Left renal cortex interstitium (tissue), 4 donors: ENCODE results near the gene UBIAD1. TPM values are rescaled to one million over a fixed set of nuclear protein-coding genes. Genes with fewer than 3 reads are reported as not detected.

ENCODE experiments used
- DNase-seq, 4 donors: peaks; one replicate each; pipeline ENCODE4 v3.0.0-alpha.2; 2013; ENCODE audit warnings: low read depth in 4 of 4, low spot score in 2 of 4, missing footprints in 1 of 4
- polyA plus RNA-seq, 4 donors: library from polyadenylated mRNA; unstranded; fragments of 120-200 nt; gene quantifications; one replicate each; pipeline ENCODE4 v1.2.1, GENCODE V29; 2013; ENCODE audit not compliant: insufficient read length in 4 of 4

Gene UBIAD1
- polyA plus RNA-seq, 4 donors, result 14.8 to 19.1 (median 16.5) TPM

GRCh38 chr1:11308699-11309224 lies 35.8 kb downstream of the UBIAD1 start:
- no peak for DNase-seq

GRCh38 chr1:11309385-11309784 lies 36.4 kb downstream of the UBIAD1 start:
- no peak for DNase-seq

- no peak for DNase-seq
Measured at GRCh38 chr1:11311816-11312755, 39.1 kb downstream of the UBIAD1 start.

GRCh38 chr1:11314959-11315358 lies 42.0 kb downstream of the UBIAD1 start:
- no peak for DNase-seq

- DNase-seq, result no peak
Measured at GRCh38 chr1:11316701-11317100, 43.7 kb downstream of the UBIAD1 start.

- DNase-seq, result no peak
Measured at GRCh38 chr1:11318982-11319381, 46.0 kb downstream of the UBIAD1 start.

GRCh38 chr1:11320153-11320936 lies 47.3 kb downstream of the UBIAD1 start:
- DNase-seq, result no peak

GRCh38 chr1:11321656-11322491 lies 48.9 kb downstream of the UBIAD1 start:
- no peak for DNase-seq

DNA sequence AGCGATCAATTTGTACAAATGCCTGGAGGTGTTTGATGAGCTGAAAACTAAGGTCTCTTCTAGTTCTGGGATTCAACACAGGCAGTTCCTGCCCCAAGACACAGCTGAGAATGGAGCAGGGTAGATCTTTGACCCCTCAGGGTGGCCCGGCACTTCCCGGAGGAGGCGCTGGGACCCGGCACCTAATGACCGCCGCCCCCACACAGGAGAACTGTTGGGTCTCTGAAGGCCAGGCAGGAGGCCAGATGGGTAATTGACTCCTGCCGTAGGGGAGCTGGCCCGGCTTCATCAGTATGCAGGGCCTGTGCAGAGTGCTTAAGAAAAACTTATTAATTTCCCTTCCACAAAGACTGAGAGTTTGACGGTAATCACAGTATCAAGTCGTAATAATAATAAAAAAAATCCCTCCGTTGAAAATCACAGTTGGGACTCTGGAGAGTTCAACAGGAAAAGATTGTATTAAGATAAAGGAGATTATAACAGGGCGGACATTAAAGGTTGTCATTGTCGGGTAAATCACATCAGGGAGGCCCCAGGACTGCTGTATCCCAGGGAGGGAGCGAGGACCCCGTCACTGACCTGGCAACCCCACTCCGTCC lies 51.7 kb downstream of the UBIAD1 start:
- DNase-seq, result no peak

- no peak for DNase-seq
Measured at GRCh38 chr1:11326070-11326469, 53.1 kb downstream of the UBIAD1 start.

- no peak for DNase-seq
Measured at GRCh38 chr1:11328444-11328843, 55.4 kb downstream of the UBIAD1 start.

DNA sequence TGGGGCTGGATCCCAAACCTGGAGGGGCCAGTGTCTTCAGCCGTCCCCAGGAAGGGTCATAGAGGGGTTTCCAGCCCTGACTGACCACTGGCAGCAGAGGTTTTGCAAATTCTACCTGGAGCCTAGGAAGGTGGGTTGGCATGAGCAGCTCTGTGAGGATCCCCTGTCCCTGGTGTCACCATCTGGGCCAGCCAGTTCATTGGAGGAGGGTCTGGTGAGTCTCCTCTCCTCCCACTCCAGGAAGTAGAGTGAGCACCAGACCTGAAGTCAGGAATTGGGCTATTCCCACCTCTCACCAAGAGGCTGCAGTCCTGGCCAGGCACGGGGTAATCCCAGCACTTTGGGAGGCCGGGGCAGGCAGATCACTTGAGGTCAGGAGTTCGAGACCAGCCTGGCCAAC lies 57.4 kb downstream of the UBIAD1 start:
- no peak for DNase-seq

- DNase-seq, result no peak
Measured at GRCh38 chr1:11331036-11331944, 58.3 kb downstream of the UBIAD1 start.

DNA sequence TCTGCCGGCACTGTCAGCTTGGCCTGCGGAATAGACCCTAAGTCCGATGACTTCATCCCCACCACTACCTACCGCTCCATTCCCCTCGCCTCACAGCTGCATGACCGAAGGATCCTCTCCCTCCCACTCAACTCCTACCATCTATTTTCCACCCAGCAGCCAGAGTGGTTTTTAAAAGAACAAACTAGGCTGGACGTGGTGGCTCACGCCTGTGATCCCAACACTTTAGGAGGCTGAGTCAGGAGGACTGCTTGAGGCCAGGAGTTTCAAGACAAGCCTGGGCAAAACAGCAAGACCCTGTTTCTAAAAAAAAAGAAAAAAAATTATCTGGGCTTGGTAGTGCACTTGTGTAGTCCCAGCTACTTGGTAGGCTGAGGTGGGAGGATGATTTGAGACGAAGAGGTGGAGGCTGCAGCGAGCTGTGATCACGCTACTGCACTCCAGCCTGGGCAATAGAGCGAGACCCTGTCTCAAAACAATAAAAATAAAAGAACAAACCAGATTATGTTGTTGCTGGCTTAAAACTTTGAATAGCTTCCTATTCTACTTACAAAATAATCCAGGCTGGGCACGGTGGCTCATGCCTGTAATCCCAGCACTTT lies 59.0 kb downstream of the UBIAD1 start:
- DNase-seq, result no peak

- no peak for DNase-seq
Measured at GRCh38 chr1:11333631-11334030, 60.6 kb downstream of the UBIAD1 start.

- DNase-seq, result no peak
Measured at GRCh38 chr1:11334261-11334804, 61.3 kb downstream of the UBIAD1 start.

GRCh38 chr1:11334821-11335220 lies 61.8 kb downstream of the UBIAD1 start:
- no peak for DNase-seq

DNA sequence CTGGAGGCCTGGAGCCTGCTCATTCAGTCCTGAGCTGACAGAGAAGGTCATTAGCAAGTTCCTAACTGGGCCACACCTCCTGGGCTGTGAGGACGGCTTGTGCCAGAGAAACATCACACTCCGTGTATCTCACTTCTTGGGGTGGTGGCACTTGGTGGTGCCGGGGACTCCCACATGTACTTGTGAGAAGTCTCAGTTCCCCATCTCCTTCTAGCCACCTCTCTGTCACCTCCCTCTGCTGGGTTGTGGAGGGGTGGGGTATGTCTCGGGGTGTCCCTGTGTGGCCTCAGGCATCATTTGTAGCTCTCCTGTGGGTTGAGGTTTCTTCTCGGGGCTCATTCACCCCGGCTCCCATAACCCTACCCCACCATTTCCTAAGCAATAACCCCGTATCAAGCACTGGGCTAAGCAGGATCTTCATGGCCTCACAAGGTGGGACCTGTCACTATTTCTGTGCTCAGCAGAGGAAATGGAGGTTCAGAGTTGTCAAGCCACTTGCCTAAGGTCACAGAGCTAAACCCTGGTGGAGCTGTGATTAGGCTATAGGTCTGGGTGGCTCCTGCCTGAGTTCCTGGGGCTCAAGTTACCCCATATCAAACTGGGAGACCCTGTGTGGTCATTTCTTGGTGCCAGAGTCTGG lies 62.5 kb downstream of the UBIAD1 start:
- no peak for DNase-seq
